ENCODE data around the gene TK1.

- TF ChIP-seq CTCF (conservative IDR thresholded peaks at IDR 0.05; ENCODE audit: low read depth, low read length) (no peak), EZH2 (IDR thresholded peaks at IDR 0.05; ENCODE audit: borderline replicate concordance, low read depth, low read length, poor library complexity, severe bottlenecking) (no peak)
Observed at GRCh38 chr17:78127239-78127887, 59.5 kb downstream of the TK1 start.

Data from A673 (cell line).